GM23248 (cell line): Measurements from ENCODE around the gene TRHDE.

ENCODE experiments used
- EZH2 ChIP-seq: fragments of 200-600 bp; sonication (generic); IDR thresholded peaks from 2 replicates; pipeline ENCODE4 v1.6.1; 2018; ENCODE audit warnings: antibody characterized with exemption, mild to moderate bottlenecking; ENCODE audit not compliant: insufficient read depth, poor library complexity, severe bottlenecking
- EZH2phosphoT487 ChIP-seq: fragments of 200-600 bp; sonication (generic); IDR thresholded peaks from 2 replicates; pipeline ENCODE4 v1.6.1; 2018; ENCODE audit warnings: antibody characterized with exemption, moderate library complexity, mild to moderate bottlenecking, low read depth; ENCODE audit not compliant: insufficient read depth

DNA sequence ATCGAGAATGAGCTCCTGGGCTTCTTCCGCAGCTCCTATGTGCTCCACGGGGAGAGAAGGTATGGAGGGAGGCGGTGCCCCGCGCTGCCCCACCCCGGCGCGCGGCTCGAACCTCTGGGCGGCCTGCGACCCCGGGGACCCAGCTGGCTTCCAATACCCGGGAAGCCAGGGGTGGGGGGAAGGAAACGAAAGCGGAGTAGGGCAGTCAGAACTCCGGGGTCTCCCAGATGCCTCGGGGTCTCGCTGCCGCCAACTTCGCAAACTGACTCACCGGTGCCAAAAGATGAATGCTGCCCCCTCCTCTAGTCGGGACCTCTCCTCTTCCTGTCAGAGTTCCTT lies 1.3 kb downstream of the TRHDE start:
- TF ChIP-seq EZH2 = no peak
- no peak for TF ChIP-seq EZH2phosphoT487
